ENCODE measurements around the gene ASAP3.

DNA sequence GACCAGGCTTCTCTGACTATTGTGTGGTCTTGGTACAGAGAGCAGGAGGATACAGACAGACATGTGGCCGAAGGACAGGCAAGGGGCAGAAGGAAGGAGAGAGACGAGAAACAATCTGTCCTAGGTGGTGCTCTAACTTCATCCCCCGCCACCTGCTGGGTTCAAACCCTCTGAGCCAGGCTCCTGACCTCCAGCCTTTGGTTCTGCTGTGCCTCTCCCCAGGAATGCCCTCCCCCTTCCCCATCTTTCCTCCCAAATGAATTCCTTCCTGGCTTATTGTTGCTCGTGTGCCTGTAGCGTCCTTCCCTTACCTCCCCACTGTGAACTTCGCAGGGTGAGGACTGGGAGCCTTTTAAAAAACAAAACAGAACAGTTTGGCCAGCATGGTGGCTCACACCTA is 64.8 kb downstream of the ASAP3 start:
- TF ChIP-seq POLR2AphosphoS5 (IDR thresholded peaks at IDR 0.05; ENCODE audit: borderline replicate concordance, low read depth, low read length) (no peak), FOXP2 (optimal IDR thresholded peaks at IDR 0.05; ENCODE audit: control extremely low read depth, extremely low read length, insufficient read depth) (no peak), EZH2 (IDR thresholded peaks at IDR 0.05) (no peak)

Data from SK-N-MC (cell line).